Colonic mucosa (tissue), 4 donors: ENCODE data around the gene DHRS7B. TPM values are rescaled to one million over a fixed set of nuclear protein-coding genes. Genes with fewer than 3 reads are reported as not detected.
"Not testable (repeated sequence)": the region's sequence is repeated elsewhere in the genome, so short reads cannot be mapped to it uniquely, and the experiment has no call there.

Source experiments
- DNase-seq: peaks from one replicate; pipeline ENCODE4 v3.0.0-alpha.2; 2020
- H3K27ac ChIP-seq: fragments of 200-600 bp; one replicate; pipeline ENCODE4 v1.8.0; 2021
- H3K27me3 ChIP-seq: fragments of 200-600 bp; one replicate; pipeline ENCODE4 v1.8.0; 2021
- H3K36me3 ChIP-seq: fragments of 200-600 bp; one replicate; pipeline ENCODE4 v1.8.0; 2021
- H3K4me1 ChIP-seq: fragments of 200-600 bp; one replicate; pipeline ENCODE4 v1.8.0; 2021; ENCODE audit warnings: mild to moderate bottlenecking
- H3K4me3 ChIP-seq: fragments of 200-600 bp; one replicate; pipeline ENCODE4 v1.8.0; 2021
- H3K9ac ChIP-seq, 2 donors: one replicate each; pipeline ENCODE4 v1.7.0; 2013; ENCODE audit warnings: control low read depth in 2 of 2, low read depth in 2 of 2, low read length in 2 of 2
- H3K9me3 ChIP-seq: fragments of 200-600 bp; one replicate; pipeline ENCODE4 v1.8.0; 2021
- CTCF ChIP-seq: fragments of 200-600 bp; IDR thresholded peaks from one replicate; pipeline ENCODE4 v1.8.0; 2022; ENCODE audit warnings: antibody characterized with exemption, mild to moderate bottlenecking
- intact Hi-C: fragments of 100-400 bp; cut with DNase I; formaldehyde crosslinking; loops from one replicate; pipeline ENCODE4 v1.14.1; 2022
- total RNA-seq, 2 donors: library from RNA; stranded (reverse); fragmentation: NEBNext Ultra II Directional in 1 of 2; extraction: Animal tissue kit (Norgen Biotek cat#: 25700) in 1 of 2; gene quantifications; one replicate each; pipeline ENCODE4 v1.2.1, GENCODE V29; 2021
- donor health status: healthy.
- donor health status: DM: no; HTN: no; CAD: no.
- donor health status: DM: no; HTN: no; CAD: no.

DHRS7B gene
- total RNA-seq, 2 donors from 2014 or later = 29.4 to 44.0 TPM

GRCh38 chr17:21218831-21219380 lies 92.1 kb downstream of the DHRS7B start:
- peak; percentile 38 for DNase-seq
- no peak for TF ChIP-seq CTCF
- H3K9me3 ChIP-seq = no peaks in the 10 kb centered on the region
- no peaks in the 10 kb centered on the region for H3K36me3 ChIP-seq
- intact Hi-C loops = no loop called here
- H3K27ac ChIP-seq = peak overlapping the region; percentile 55
- H3K4me1 ChIP-seq = no peaks in the 10 kb centered on the region
- no peak overlapping the region for H3K9ac ChIP-seq
- H3K4me3 ChIP-seq = no peak overlapping the region
- no peaks in the 10 kb centered on the region for H3K27me3 ChIP-seq

GRCh38 chr17:21223086-21223485 lies 96.3 kb downstream of the DHRS7B start:
- no peak for TF ChIP-seq CTCF
- no peak overlapping the region for H3K9ac ChIP-seq
- no peaks in the 10 kb centered on the region for H3K4me1 ChIP-seq
- no peaks in the 10 kb centered on the region for H3K27me3 ChIP-seq
- no peak for DNase-seq
- no peaks in the 10 kb centered on the region for H3K9me3 ChIP-seq
- H3K4me3 ChIP-seq = no peak overlapping the region
- no peaks in the 10 kb centered on the region for H3K36me3 ChIP-seq
- intact Hi-C loops = no loop called here
- no peak overlapping the region for H3K27ac ChIP-seq

DNA sequence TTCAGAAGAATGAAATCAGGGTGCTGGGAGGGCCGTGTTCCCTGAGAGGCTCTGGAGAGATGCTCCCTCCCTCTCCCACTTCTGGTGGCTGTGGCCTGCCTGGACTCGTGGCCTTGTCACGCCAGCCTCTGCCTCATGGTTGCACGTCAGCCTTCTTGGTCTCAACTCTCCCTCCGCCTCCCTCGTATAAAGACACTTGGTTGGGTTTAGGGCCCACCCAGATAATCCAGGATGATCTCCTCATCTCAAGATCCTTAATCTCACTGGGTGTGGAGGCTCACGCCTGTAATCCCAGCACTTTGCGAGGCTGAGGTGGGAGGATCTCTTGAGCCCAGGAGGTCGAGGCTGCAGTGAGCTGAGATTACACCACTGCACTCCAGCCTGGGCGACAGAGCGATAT lies 100.5 kb downstream of the DHRS7B start:
- DNase-seq, H3K9me3 ChIP-seq, intact Hi-C loops, H3K27ac ChIP-seq, H3K9ac ChIP-seq, H3K4me1 ChIP-seq, H3K36me3 ChIP-seq, H3K27me3 ChIP-seq, H3K4me3 ChIP-seq: not testable (repeated sequence)

DNA sequence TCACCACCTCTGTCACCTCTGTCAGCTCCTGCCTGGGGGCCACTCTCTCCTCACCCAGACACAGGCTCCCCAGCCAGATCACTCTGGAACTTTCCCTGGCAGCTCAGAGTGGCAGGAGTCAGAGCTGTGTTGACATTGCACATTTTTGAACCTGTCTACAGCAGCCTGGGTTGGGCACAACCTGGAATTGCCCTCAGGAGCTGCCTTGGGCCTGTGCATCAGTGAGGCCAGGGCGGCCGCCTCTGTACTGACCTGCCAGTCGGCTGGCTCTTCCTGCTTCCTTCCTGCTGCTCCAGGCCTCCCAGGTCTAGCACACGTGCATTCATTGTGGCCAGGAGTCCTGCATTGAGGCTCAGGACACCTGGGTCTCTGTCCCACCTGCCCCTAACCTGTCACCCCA lies 101.3 kb downstream of the DHRS7B start:
- Histone ChIP-seq H3K9ac (no peak overlapping the region), H3K9me3 (no peaks in the 10 kb centered on the region), H3K4me1 (no peaks in the 10 kb centered on the region), H3K27ac (no peak overlapping the region), H3K4me3 (no peak overlapping the region), H3K27me3 (no peaks in the 10 kb centered on the region), H3K36me3 (no peaks in the 10 kb centered on the region)
- intact Hi-C loops = no loop called here
- no peak for TF ChIP-seq CTCF
- DNase-seq = no peak

GRCh38 chr17:21228845-21229244 lies 102.1 kb downstream of the DHRS7B start:
- Histone ChIP-seq H3K9me3 (no peaks in the 10 kb centered on the region), H3K9ac (no peak overlapping the region), H3K36me3 (no peaks in the 10 kb centered on the region), H3K27me3 (no peaks in the 10 kb centered on the region), H3K4me1 (no peaks in the 10 kb centered on the region), H3K27ac (no peak overlapping the region), H3K4me3 (no peak overlapping the region)
- intact Hi-C loops = no loop called here
- DNase-seq = no peak
- no peak for TF ChIP-seq CTCF

DNA sequence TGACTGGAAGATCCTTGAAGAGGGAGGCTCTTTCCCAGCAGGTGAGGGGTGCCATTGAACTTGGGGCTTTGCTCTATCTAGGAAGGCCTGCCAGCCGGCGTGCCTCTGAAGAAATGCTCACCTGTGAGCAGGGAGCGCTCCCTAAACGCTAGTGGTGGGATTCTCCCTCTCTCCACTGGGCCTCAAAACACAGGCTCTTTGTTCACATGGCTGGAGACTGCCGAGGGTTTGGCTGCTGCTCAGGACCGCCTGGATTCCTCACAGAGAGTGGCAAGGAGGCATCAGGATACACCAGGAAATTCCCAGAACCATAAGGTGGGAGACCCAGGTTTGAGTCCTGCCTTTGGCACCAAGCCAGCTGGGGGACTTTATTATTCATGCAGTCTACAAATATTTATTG lies 104.8 kb downstream of the DHRS7B start:
- H3K9me3 ChIP-seq = no peaks in the 10 kb centered on the region
- no peak overlapping the region for H3K4me3 ChIP-seq
- no peak for DNase-seq
- intact Hi-C loops = no loop called here
- H3K4me1 ChIP-seq = no peaks in the 10 kb centered on the region
- H3K9ac ChIP-seq = no peak overlapping the region
- no peak for TF ChIP-seq CTCF
- H3K27ac ChIP-seq = no peak overlapping the region
- H3K36me3 ChIP-seq = no peaks in the 10 kb centered on the region
- no peaks in the 10 kb centered on the region for H3K27me3 ChIP-seq
